ENCODE measurements around the gene GCN1. TPM values are rescaled to one million over a fixed set of nuclear protein-coding genes. Genes with fewer than 3 reads are reported as not detected.
"Not testable (repeated sequence)": the region's sequence is repeated elsewhere in the genome, so short reads cannot be mapped to it uniquely, and the experiment has no call there.

The GCN1 gene
- polyA plus RNA-seq, 1 experiment, result 59.7 TPM

GRCh38 chr12:120196363-120196762 lies 1.8 kb upstream of the GCN1 start:
- ChIA-PET POLR2A (interaction anchor here (0.5 to 1.6 kb wide), 2 partner anchors 34 to 95 kb away, joined by 4 to 13 read pairs; partner anchors contain the start of gene RNU4-2), CTCF (interaction anchor here (1.2 to 3.0 kb wide), 3 partner anchors 32 to 106 kb away, joined by 3 to 11 read pairs (median 9); partner anchors contain the start of genes PXN and SIRT4)
- no peak for DNase-seq (ENCODE audit: low read depth)
- Histone ChIP-seq H3K4me3 (ENCODE audit: low read depth, low read length) (no peak overlapping the region), H3K27me3 (ENCODE audit: control insufficient read depth, insufficient read depth, low read length) (no peaks in the 10 kb centered on the region), H3K36me3 (ENCODE audit: control insufficient read depth, insufficient read depth, low read length) (peaks cover 14% of the 10 kb centered on the region)
- TF ChIP-seq, protein P1, sequence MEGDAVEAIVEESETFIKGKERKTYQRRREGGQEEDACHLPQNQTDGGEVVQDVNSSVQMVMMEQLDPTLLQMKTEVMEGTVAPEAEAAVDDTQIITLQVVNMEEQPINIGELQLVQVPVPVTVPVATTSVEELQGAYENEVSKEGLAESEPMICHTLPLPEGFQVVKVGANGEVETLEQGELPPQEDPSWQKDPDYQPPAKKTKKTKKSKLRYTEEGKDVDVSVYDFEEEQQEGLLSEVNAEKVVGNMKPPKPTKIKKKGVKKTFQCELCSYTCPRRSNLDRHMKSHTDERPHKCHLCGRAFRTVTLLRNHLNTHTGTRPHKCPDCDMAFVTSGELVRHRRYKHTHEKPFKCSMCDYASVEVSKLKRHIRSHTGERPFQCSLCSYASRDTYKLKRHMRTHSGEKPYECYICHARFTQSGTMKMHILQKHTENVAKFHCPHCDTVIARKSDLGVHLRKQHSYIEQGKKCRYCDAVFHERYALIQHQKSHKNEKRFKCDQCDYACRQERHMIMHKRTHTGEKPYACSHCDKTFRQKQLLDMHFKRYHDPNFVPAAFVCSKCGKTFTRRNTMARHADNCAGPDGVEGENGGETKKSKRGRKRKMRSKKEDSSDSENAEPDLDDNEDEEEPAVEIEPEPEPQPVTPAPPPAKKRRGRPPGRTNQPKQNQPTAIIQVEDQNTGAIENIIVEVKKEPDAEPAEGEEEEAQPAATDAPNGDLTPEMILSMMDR (IDR thresholded peaks at IDR 0.05; ENCODE audit: insufficient read depth, low read depth, low read length), result no peak

DNA sequence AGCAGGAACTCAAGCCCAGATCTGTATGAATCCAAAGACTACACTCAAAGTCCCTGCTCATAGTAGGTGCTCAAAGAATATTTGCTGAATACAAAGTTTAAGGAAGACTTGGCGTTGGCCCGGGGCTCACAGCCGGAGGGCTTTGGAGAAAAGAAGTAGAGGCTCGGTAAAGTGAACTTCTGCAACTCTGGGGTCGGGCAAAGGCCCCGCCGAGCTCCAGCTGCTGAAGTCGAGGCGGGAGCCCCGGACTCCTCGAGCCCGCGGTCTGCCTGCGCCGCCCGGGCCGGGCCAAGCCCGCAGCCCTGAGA lies 335 bp downstream of the GCN1 start:
- Histone ChIP-seq H3K27me3 (ENCODE audit: control insufficient read depth, insufficient read depth, low read length) (no peaks in the 10 kb centered on the region), H3K36me3 (ENCODE audit: control insufficient read depth, insufficient read depth, low read length) (peaks cover 19% of the 10 kb centered on the region), H3K4me3 (ENCODE audit: low read depth, low read length) (peak overlapping the region; percentile 70)
- CTCF ChIA-PET, result interaction anchor here (1.1 kb wide), 1 partner anchor 22 kb away, joined by 3 read pairs; no protein-coding TSS in a partner anchor
- POLR2A ChIA-PET, result no interaction called here
- TF ChIP-seq, protein P1 (IDR thresholded peaks at IDR 0.05; ENCODE audit: insufficient read depth, low read depth, low read length), result no peak
- DNase-seq (ENCODE audit: low read depth), result no peak

GRCh38 chr12:120193286-120193685 lies 1.2 kb downstream of the GCN1 start:
- DNase-seq (ENCODE audit: low read depth); POLR2A ChIA-PET; H3K27me3 ChIP-seq (ENCODE audit: control insufficient read depth, insufficient read depth, low read length): not testable (repeated sequence)
- CTCF ChIA-PET, result interaction anchor here (1.0 kb wide), 1 partner anchor 72 kb away, joined by 3 read pairs; the partner anchor contains the start of gene PXN
- peaks cover 14% of the 10 kb centered on the region for H3K36me3 ChIP-seq (ENCODE audit: control insufficient read depth, insufficient read depth, low read length)
- H3K4me3 ChIP-seq (ENCODE audit: low read depth, low read length), result peak overlapping the region; percentile 70

- no peak overlapping the region for H3K4me3 ChIP-seq (ENCODE audit: low read depth, low read length)
- peaks cover 16% of the 10 kb centered on the region for H3K36me3 ChIP-seq (ENCODE audit: control insufficient read depth, insufficient read depth, low read length)
- H3K27me3 ChIP-seq (ENCODE audit: control insufficient read depth, insufficient read depth, low read length), result no peaks in the 10 kb centered on the region
- ChIA-PET CTCF (no interaction called here), POLR2A (no interaction called here)
- DNase-seq (ENCODE audit: low read depth), result no peak
- TF ChIP-seq, protein P1 (IDR thresholded peaks at IDR 0.05; ENCODE audit: insufficient read depth, low read depth, low read length), result no peak
These were observed 3.5 kb downstream of the GCN1 start for GRCh38 chr12:120190985-120191480.

DNA sequence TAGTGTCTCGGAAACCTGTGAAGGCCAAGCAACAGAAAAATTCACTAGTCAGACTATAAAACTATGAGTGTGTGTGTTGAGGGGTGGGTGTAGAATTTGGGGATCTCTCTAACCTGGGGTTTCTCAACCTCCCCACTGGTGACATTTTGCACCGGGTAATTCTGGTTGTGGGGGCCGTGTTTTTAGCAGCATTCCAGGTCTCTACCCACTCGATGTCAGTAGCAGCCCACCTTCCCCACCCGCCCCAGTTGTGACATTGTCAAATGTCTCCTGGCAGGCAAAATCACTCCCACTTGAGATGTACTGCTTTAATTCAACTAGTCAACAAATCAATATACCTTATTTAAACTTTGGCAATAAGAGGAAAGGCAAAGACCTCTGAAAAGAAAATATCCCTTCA lies 4.1 kb downstream of the GCN1 start:
- Histone ChIP-seq H3K27me3 (ENCODE audit: control insufficient read depth, insufficient read depth, low read length) (no peaks in the 10 kb centered on the region), H3K4me3 (ENCODE audit: low read depth, low read length) (no peak overlapping the region), H3K36me3 (ENCODE audit: control insufficient read depth, insufficient read depth, low read length) (peaks cover 17% of the 10 kb centered on the region)
- no peak for DNase-seq (ENCODE audit: low read depth)
- TF ChIP-seq, protein P1 (IDR thresholded peaks at IDR 0.05; ENCODE audit: insufficient read depth, low read depth, low read length), result no peak
- ChIA-PET CTCF (interaction anchor here (0.7 kb wide), 1 partner anchor 76 kb away, joined by 3 read pairs; no protein-coding TSS in a partner anchor), POLR2A (no interaction called here)

DNA sequence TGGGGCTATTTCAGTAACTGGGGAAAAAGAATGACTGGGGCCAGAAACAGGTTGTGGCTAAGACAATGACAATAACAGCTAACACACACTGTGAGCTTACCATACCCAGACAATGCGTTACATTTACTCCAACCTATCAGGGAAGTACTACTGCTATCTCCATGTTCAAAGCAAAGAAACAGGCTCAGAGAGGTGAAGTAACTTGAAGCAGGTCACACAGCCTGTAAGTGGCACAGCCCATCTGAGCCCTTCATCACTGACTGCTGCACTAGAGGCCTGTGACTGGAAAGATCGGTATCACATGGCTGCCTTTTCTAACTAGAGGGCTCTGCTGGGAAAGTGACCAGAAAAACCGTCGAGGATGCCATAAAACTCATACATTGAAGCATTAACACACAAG lies 7.9 kb downstream of the GCN1 start:
- Histone ChIP-seq H3K4me3 (ENCODE audit: low read depth, low read length) (no peak overlapping the region), H3K36me3 (ENCODE audit: control insufficient read depth, insufficient read depth, low read length) (peaks cover 34% of the 10 kb centered on the region), H3K27me3 (ENCODE audit: control insufficient read depth, insufficient read depth, low read length) (no peaks in the 10 kb centered on the region)
- no peak for DNase-seq (ENCODE audit: low read depth)
- POLR2A ChIA-PET, result no interaction called here
- TF ChIP-seq, protein P1 (IDR thresholded peaks at IDR 0.05; ENCODE audit: insufficient read depth, low read depth, low read length), result no peak
- CTCF ChIA-PET, result no interaction called here

All from BJ (cell line).